Effector CD8-positive, alpha-beta T cell (primary cell): ENCODE measurements around the gene KCTD16.

ENCODE experiments used
- DNase-seq: peaks from one replicate; lab custom pipeline; 2025; lab: John Stamatoyannopoulos, UW

The KCTD16 gene

DNA sequence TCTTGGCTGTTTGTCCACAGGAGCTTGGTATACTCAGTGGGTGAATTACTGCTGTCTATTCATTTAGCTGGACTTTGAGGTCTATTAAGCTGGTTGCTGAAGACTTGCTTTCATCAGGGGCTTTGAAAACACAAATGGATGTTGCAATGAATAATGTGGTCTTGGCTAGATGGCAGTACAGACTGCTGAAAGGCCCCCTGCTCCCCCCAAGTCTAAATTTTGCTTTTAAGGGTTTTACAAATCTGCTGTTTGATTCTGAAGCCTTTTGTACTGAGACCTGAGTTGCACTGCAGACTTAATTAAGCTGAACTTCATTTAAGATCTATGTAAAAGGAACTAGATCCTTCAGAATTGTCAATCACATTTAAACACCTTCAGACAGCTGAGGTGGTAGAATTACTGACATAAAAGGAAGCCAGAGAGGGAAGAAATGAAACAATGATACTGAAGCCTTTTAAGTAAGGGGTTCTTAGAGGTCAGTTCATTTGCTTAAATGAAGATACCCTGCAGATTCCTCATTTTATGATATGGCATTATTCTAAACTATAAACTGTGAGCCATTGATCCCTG, 37.3 kb downstream of the KCTD16 start:
- DNase-seq: no peak

DNA sequence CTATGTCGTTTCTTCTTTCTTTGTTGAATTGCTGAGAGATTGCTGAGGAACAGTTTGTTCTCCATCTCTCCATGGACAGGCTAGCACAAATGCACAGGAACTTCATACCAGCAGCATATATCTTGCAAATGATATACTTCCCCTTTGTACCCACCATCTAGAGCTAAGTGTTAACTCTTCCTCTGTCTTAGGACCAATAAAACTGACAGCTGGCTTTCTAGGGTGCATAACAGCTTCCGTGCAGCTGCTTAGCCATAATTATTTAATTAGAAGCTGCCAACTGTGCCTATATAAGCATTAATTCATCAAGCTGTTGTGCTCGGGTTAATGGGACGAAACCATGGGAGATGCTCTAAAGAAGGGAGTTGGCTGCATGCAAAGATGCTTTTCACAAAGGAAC, 38.7 kb downstream of the KCTD16 start:
- DNase-seq: no peak

DNA sequence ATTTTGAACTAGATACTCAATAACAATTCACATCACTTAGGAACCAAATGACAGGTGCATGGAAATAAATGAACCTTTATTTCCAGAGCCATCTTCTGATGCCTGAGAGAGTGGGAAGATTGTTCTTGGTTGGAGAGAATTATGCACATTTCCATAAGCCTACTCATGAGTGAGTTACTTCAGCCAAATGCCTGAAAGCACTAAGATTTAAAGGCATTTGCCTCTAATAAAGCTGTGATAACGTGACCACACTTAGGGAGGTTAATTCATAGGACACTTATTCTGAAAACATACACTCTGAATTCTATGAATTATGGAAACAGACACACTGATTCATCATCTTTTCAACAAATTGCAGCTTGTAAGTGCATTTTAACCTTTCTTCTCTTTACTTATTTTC, 40.0 kb downstream of the KCTD16 start:
- DNase-seq: no peak

DNA sequence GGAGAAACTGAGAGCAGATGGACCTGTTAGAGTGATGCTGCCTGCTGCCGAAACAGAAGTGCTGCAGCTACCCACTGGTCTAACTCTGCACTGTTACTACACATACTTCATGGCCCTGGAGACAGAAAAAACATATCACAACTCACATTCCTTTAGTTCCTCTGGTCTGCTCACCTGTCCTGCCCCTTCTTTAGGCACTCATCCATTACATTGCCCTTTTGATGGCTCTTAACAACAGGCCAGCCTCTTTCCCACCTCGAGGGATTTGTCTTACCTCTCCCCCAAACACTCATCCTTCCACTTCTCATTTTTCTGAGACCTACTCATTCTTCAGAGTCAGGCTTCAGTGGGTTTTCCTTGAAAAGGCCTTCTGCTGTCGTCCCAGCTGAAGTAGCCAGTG, 49.2 kb downstream of the KCTD16 start:
- no peak for DNase-seq

DNA sequence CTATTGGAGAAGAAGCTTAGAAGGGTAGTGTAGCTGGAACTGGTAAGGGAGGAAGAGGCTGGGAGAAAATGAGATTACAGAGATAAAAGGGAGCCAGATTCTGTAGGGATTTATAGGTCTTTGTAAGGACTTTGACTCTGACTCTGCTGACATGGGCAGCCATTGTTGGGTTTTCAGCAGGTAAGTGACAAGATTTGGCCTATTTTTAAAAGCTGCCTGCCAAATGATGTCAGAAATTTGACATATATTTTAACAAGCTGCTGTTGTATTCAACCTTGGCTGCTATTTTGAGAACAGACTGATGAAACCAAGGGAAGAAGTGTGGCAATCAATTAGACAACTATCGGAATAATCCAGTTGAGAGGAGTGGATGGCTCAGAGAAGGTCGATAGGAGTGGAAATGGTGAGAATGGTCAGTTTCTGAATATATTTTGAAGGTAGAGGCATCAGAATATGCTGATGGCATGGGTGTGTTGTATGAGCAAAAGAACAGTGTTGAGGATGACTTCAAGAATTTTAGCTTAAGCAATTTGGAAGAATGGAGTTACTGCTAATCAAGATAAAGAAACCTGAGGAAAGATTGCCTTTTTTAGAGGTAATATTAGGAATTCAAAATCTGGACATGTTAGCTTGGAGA, 56.8 kb downstream of the KCTD16 start:
- DNase-seq: no peak

DNA sequence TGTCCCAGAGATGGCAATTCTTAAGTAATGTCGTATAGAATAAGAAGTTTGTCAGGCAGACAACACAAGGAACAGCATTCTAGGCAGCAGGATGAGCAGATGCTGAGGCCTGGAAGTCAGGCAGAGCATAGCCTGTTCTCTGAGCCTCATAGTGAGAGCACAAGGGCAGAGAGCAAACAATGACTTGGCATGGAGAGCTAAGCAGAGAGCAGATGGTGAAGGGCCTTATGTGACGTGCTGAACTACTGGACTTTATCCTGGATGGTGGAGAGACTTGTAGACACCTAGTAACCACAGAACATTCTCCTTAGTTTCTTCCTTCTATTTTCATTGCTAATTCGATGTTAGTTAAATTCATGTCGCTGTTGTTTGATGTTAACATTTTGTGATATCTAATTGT, 60.1 kb downstream of the KCTD16 start:
- DNase-seq: no peak

DNA sequence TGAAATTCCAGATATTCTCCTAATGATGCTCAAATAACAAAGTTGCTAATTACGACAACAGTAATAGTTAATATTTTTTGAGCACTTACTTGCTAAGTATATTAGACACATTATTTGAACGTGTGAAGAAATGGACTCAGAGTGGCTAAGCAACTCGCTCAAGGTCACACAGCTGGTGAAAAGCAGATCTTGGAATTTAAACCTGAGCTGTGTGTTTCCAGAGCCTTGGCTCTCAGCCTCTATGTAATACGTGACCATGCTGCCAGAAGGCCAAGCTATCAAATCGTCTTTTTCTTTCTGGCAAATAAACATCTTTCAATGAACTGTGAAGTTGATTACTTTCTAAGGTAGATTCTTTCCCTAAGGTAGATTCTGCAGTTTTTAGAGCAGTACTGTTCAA, 61.6 kb downstream of the KCTD16 start:
- no peak for DNase-seq

DNA sequence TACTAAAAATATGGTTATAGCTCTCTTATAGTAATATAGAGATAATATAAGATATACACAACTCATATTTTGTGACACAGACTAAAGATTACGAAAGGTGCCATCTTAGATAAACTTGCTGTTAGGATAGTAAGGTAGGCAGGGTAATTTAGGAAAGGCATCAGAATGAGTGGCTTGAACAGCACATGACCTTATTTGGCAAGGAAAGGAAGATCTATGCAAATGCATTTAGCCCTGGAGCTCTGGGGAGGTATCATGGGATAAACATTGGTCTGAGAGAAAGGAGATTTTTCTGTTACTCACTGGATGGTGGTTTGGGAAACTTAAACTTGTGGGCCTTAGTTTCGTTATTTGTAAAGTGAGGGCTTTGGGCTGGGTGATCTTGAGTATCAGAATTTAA, 65.8 kb downstream of the KCTD16 start:
- no peak for DNase-seq

DNA sequence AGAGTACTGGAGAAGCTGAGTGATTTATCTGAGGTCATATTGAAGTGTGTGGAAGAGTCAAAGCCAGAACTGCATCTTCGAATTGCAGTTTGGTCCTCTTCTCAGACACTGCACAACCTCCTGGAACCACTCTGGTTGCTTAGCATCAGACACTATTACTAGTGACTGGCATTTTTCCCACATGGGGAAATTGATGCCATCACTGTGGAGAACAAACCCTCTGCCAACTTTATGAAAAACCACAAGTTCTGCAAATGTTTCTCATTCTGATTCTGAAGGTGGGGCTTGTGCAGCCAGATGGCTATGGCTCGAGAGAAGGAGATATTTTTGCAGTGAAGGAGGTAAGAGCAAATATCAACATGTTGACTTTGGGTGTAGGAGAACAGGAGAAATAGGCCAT, 67.2 kb downstream of the KCTD16 start:
- no peak for DNase-seq

DNA sequence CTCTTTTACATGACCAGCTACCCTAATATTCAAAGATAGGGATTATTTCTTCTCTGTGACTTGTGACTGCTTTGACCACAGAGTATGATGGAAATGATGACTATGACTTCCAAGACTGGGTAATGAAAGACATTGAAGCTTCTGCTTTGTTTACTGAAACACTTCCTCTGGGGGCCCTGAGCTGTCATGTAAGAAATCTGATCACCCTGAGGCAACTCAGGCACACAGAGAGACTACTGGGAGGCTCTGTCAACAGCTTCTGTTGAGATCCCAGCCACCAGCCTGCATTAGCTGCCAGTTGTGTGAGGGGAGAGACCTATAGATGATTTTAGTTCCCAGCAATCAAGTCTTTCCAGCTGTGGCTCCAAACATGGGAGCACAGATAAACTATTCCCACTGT, 76.5 kb downstream of the KCTD16 start:
- no peak for DNase-seq

DNA sequence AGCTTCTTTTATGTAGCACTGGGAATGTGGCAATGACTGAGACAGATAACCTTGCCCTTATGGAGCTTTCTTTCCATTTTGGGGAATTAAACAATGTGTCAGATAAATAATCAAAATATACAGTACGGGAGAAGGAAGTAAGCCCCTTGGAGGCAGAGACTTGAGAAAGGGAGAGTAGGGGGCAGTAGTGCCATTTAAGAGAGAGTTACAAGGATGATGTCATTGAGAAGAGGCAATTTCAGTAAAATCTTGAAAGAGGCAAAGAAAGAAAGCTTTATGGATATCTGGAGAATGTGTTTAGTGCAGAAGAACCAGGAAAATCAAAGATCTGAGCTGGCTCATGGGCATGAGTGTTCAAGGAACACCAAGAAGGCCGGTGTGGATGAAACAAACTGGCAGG, 77.3 kb downstream of the KCTD16 start:
- no peak for DNase-seq

DNA sequence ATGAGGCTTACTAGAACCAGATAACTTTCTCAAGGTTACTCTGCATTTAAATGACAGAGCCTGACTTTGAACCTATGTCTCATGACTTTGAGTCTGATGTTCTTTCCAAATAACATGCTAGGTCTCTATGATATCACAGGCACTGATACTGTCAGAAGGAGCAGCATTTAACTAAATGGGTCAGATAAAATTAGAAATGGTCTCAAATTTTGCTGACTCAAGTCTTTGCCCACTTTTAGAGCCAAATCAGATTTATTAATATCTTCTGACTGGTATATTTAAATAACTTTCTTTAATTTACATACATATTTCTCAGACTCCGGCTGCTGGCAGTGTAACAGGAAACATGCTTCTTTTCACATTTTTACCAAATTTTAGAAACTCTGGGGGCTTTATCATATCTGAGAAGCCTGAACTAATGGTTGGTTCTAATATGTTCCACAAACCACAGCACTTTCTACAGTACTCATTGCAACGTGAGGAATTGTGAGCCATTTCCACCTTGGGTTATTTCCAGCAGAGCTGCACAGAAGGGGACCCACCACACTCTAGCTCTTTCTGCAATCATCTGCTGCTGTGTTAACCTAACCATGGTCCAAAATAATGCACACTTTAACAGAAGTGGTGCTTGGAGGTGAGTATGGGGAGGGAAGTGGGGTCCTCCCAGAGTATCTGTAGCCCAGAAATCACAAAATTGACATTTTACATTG, 79.2 kb downstream of the KCTD16 start:
- DNase-seq: no peak

DNA sequence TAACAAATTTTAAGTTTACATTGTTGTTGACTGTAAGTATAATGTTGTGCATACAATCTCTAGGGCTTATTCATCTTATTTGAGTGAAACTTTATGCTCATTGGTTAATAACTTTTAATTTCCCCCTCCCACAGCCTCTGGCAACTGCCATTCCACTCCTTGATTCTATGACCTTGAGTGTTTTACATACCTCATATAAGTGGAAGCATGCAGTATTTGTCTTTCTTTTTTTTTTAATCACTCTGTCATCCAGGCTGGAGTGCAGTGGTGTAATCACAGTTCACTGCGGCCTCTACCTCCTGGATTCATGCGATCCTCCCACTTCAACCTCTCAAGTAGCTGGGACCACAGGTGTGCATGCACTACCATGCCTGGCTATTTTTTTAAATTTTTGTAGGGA, 83.9 kb downstream of the KCTD16 start:
- DNase-seq: no peak

DNA sequence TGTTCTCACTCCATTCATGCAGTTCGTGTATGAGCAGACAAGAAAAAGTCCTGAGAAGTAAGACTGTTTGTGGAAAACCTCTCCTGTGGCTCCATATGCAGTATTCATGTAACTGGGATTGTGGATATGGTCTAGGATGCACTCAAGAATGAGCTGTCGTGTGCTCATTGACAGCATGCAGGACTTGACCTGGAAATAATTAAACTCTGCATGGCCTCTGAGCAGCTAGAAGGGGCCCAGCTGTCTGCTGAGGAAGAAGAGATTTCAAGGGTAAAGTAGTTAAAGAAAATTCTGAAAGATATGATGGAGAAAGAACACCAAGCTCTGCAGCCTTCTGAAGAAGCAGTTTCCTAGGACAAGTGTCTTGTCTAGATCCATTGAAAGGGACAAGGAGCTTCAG, 89.4 kb downstream of the KCTD16 start:
- no peak for DNase-seq

DNA sequence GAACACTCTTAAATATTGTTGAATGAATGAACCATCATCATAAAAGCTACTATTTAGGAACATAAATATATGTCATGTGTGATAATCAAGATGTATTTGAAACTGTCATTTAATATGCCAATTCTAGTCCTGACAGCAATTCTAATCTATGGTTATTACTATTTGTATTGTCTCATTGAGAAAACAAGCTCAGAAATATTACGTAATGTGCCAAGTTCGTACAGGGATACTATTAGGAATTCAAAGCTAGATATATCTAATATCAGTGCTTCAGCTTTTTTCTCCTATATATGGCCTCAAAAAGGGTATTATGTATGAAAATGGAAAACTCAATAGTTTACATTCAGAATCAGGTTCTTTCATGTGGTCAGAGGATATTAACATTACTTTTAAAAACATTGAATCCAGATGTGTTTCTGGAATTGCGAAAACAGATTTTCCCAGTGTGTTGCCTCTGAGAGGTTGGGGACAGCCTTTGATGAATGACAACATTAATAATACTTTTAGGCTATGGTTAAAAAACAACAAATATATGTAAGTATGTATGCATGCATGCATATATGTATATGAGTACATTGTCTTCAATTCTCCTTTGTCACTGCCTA, 95.1 kb downstream of the KCTD16 start:
- DNase-seq: no peak

DNA sequence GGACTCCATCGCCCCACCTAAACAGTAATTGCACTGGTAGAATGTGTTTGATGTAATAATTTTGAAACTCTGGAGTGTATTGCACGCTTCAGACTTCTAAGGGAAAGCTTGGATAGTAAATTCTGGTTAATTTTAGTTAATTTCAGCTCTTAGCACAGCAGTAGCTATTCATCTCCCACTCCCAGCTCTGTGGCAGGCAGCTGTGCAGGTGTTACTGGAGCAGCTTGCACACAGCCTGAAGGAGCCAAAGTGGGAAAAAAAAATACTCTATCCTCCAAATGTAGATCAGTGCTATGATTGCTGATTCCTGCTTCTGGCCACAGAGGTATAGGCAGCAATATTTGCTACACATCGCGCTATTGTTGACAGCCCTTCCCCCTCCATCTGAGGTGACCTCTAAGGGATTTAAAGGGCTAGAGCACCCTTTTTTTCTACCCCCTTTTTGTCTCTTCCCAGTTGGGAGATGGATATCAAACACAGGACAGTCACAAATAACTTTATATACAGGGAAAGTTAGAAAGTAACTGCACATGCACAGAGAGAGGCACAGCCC, 97.4 kb downstream of the KCTD16 start:
- DNase-seq: no peak

DNA sequence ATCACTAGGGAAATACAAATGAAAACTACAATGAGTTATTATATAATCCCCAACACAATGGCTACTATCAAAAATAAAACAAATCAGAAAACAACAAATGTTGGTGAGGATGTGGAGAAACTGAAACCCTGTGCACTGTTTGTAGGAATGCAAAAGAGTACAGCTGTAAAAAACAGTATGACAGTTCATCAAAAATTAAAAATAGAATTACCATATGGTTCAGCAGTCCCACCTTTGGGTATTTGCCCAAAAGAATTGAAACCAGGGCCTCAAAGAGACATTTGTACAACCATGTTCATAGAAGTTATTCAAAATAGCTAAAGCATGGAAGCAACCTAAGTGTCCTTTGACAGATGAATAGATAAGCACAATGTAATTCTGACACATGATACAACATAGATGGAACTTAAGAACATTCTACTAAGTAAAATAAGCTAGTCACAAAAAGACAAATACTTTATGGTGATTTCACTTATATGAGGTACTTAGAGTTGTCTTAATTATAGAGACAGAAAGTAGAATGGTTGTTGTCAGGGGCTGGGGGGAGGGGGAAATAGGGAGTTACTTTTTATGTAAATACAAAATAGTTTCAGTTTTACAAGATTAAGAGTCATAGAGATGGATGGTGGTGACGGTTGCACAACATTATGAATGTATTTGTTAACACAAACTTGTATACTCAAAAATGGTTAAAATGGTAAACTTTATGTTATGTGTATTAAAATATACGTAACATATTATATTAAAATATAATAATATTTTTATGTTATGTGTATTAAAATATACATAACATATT, 102.8 kb downstream of the KCTD16 start:
- no peak for DNase-seq

DNA sequence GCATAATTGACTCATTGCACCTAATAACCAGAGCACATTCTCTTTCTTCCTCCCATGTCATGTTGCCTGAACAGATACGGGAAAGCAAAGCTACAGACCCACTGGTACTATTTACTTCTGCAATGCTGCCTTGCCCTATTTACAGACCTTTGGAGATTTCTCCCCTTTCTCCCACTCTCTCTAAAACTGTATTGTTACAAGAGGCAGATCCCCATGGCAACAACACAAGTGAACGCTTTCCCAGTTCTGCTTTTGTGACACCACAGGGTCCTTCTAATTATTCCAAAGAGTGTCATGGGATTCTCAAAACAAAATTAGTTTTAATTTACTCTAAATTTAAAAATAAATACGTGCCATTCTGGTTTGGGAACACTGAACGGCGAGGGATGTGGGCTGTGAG, 104.7 kb downstream of the KCTD16 start:
- no peak for DNase-seq

DNA sequence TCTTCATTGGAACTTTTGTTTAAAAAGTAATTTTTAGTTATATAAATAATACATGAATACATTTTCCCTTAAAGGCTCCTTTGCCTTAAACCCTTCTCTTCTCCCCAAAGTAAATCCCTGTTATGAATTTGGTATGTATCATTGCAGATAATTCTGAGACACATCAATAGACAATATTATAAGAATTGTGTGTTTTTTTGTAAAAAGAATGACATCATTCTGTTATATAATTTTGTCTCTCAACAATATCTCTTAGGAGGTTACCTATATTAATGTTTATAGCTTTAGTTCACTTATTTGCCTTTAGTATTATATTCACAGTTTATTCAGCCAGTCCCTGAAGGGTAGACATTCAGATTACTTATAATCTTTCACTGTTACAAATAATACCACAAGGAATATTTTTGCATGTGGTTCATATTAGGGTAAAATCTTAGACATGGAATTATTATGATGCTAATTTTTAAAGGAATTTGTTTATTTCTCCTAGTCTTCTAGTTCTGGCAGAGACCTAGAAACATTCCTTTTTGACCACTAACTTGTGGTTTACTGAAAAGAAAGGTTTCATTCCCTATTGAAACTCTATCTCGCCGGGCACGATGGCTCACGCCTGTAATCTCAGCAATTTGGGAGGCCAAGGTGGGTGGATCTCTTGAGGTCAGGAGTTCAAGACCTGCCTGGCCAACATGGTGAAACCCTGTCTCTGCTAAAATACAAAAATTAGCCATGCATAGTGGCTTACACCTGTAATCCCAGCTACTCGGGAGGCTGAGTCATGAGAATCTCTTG, 105.6 kb downstream of the KCTD16 start:
- DNase-seq: no peak

DNA sequence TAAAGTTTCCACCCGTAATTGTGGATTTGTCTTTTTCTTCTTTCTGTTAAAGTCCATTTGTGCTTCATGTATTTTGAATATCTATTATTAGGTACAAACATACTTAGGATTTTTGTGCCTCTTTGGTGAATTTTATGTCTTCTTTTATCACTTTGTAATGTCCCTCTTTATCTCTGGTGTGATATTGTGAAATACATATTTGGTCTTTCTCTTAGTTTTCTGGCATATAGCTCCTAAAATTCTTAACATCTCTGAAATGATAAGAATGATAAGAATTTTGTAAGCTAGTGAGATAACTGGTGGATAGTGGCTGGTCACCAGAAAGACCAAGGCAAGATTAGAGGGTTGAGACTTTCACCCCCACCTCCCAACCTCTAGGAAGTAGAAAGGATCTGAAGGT, 111.1 kb downstream of the KCTD16 start:
- no peak for DNase-seq

DNA sequence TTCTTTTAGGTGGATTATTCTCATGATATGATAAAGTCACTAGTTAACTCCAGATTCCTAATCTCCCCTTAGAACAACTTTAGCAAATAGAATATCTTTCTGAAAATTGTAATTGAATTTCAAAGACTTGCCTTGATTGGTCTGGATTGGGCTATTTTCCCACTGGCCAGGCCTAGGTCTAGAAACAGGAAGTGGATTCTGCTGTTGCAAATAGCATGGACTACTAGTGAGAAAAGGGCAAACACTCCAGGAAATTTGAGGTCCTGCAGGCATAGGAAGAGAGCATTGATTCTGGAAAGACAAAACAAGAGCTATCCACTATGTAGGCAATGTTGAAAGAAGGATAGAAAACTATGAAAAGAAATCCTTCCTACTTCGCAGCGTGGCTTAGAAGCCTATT, 113.4 kb downstream of the KCTD16 start:
- DNase-seq: no peak
